Stimulated activated CD8-positive, alpha-beta memory T cell treated with anti-CD3 and anti-CD28 coated beads, Interleukin-4, amount 100 ng/mL, for 4 hours (primary cell): ENCODE measurements around the gene S100P.

ENCODE experiments used
- DNase-seq, 2 donors: peaks; one replicate each; pipeline ENCODE4 v3.0.0-alpha.2; 2020; ENCODE audit warnings: low read depth in 2 of 2, low spot score in 1 of 2

S100P gene

GRCh38 chr4:6695660-6696610 is 2.3 kb downstream of the S100P start:
- no peak for DNase-seq

- DNase-seq, result no peak
Measured at GRCh38 chr4:6696611-6697010, 2.9 kb downstream of the S100P start.

GRCh38 chr4:6697131-6697530 is 3.5 kb downstream of the S100P start:
- no peak for DNase-seq

GRCh38 chr4:6699388-6699787 is 5.7 kb downstream of the S100P start:
- no peak for DNase-seq

- DNase-seq, result no peak
Measured at GRCh38 chr4:6699903-6700302, 6.2 kb downstream of the S100P start.

GRCh38 chr4:6701371-6701770 is 7.7 kb downstream of the S100P start:
- no peak for DNase-seq

- no peak for DNase-seq
Measured at GRCh38 chr4:6702761-6703160, 9.1 kb downstream of the S100P start.

GRCh38 chr4:6703786-6704185 is 10.1 kb downstream of the S100P start:
- no peak for DNase-seq

- no peak for DNase-seq
Measured at GRCh38 chr4:6705646-6706045, 12.0 kb downstream of the S100P start.

- DNase-seq, result no peak
Measured at GRCh38 chr4:6706173-6706572, 12.5 kb downstream of the S100P start.

GRCh38 chr4:6709230-6710114 is 15.8 kb downstream of the S100P start, which contains the start of gene MRFAP1L1:
Gene MRFAP1L1 (minus strand): TSS chr4:6709865. CDS start chr4:6709629, 236 bp downstream.
- peak; percentile 90 to 92 for DNase-seq

GRCh38 chr4:6710282-6710681 is 16.6 kb downstream of the S100P start:
- no peak for DNase-seq

- no peak for DNase-seq
Measured at GRCh38 chr4:6710996-6711395, 17.3 kb downstream of the S100P start.

- no peak for DNase-seq
Measured at GRCh38 chr4:6714954-6715353, 21.3 kb downstream of the S100P start.

GRCh38 chr4:6715704-6716017 is 22.0 kb downstream of the S100P start:
- no peak for DNase-seq

- peak; percentile 63 to 72 for DNase-seq
Measured at GRCh38 chr4:6716018-6716911, 22.6 kb downstream of the S100P start, which contains the start of gene BLOC1S4. Gene BLOC1S4 (plus strand): TSS chr4:6716174. CDS start chr4:6716210, 36 bp downstream.

- no peak for DNase-seq
Measured at GRCh38 chr4:6716958-6717655, 23.4 kb downstream of the S100P start.

- DNase-seq, result no peak
Measured at GRCh38 chr4:6718932-6719610, 25.4 kb downstream of the S100P start.

- DNase-seq, result no peak
Measured at GRCh38 chr4:6719611-6720179, 26.0 kb downstream of the S100P start.
